ENCODE measurements around the gene AP2B1. TPM values are rescaled to one million over a fixed set of nuclear protein-coding genes. Genes with fewer than 3 reads are reported as not detected.

The AP2B1 gene
- total and polyA plus RNA-seq, 5 donors, result 39.7 to 144 (median 132) TPM

- H3K9me3 ChIP-seq (ENCODE audit: control insufficient read depth, low read length), result no peaks in the 10 kb centered on the region
- H3K27me3 ChIP-seq (ENCODE audit: control insufficient read depth, insufficient read depth), result no peaks in the 10 kb centered on the region
- DNase-seq, result no peak
- intact Hi-C loops (cut with DNase I), result loop anchor here in 2 of 4 donors (10.0 kb wide), 2 partner anchors 76 to 426 kb away; no protein-coding TSS in a partner anchor
- no peaks in the 10 kb centered on the region for H3K4me1 ChIP-seq (ENCODE audit: control insufficient read depth, insufficient read depth, low read length)
- H3K4me3 ChIP-seq (ENCODE audit: low read length), result no peak overlapping the region
- no peak overlapping the region for H3K27ac ChIP-seq (ENCODE audit: low read length)
- ATAC-seq, result peak; percentile 40 to 45
- WGBS, result 15% methylated on average over 73 of the region's 73 CpGs
Measured at GRCh38 chr17:35740997-35741931, 154.1 kb downstream of the AP2B1 start.

GRCh38 chr17:35742496-35742895, 155.4 kb downstream of the AP2B1 start:
- intact Hi-C loops (cut with DNase I), result loop anchor here in 2 of 4 donors (10.0 kb wide), 2 partner anchors 78 to 428 kb away; no protein-coding TSS in a partner anchor
- DNase-seq, result no peak
- Histone ChIP-seq H3K27me3 (ENCODE audit: control insufficient read depth, insufficient read depth) (no peaks in the 10 kb centered on the region), H3K4me1 (ENCODE audit: control insufficient read depth, insufficient read depth, low read length) (no peaks in the 10 kb centered on the region), H3K27ac (ENCODE audit: low read length) (no peak overlapping the region), H3K9me3 (ENCODE audit: control insufficient read depth, low read length) (no peaks in the 10 kb centered on the region), H3K4me3 (ENCODE audit: low read length) (no peak overlapping the region)
- 74% methylated on average over 7 of the region's 7 CpGs for WGBS
- no peak for ATAC-seq

GRCh38 chr17:35742896-35743477, 155.9 kb downstream of the AP2B1 start:
- no peaks in the 10 kb centered on the region for H3K9me3 ChIP-seq (ENCODE audit: control insufficient read depth, low read length)
- no peak overlapping the region for H3K4me3 ChIP-seq (ENCODE audit: low read length)
- WGBS, result 70% methylated on average over 7 of the region's 7 CpGs
- ATAC-seq, result no peak
- no peaks in the 10 kb centered on the region for H3K27me3 ChIP-seq (ENCODE audit: control insufficient read depth, insufficient read depth)
- H3K4me1 ChIP-seq (ENCODE audit: control insufficient read depth, insufficient read depth, low read length), result no peaks in the 10 kb centered on the region
- no peak for DNase-seq
- intact Hi-C loops (cut with DNase I), result loop anchor here in 2 of 4 donors (10.0 kb wide), 2 partner anchors 78 to 428 kb away; no protein-coding TSS in a partner anchor
- H3K27ac ChIP-seq (ENCODE audit: low read length), result no peak overlapping the region

- no peaks in the 10 kb centered on the region for H3K27me3 ChIP-seq (ENCODE audit: control insufficient read depth, insufficient read depth)
Measured at GRCh38 chr17:35743626-35744328, 156.7 kb downstream of the AP2B1 start.

GRCh38 chr17:35744830-35745229, 157.7 kb downstream of the AP2B1 start:
- no peak overlapping the region for H3K27ac ChIP-seq (ENCODE audit: low read length)
- no peaks in the 10 kb centered on the region for H3K27me3 ChIP-seq (ENCODE audit: control insufficient read depth, insufficient read depth)
- ATAC-seq (no peak), DNase-seq (no peak)
- H3K4me3 ChIP-seq (ENCODE audit: low read length), result no peak overlapping the region
- no peaks in the 10 kb centered on the region for H3K9me3 ChIP-seq (ENCODE audit: control insufficient read depth, low read length)
- WGBS, result 78% methylated on average over 8 of the region's 8 CpGs
- no peaks in the 10 kb centered on the region for H3K4me1 ChIP-seq (ENCODE audit: control insufficient read depth, insufficient read depth, low read length)
- intact Hi-C loops (cut with DNase I), result loop anchor here (5.0 to 10.0 kb wide), 5 partner anchors 80 to 430 kb away; no protein-coding TSS in a partner anchor

More at GRCh38 chr17:35743626-35744328, 156.7 kb downstream of the AP2B1 start:
- Histone ChIP-seq H3K4me3 (ENCODE audit: low read length) (no peak overlapping the region), H3K4me1 (ENCODE audit: control insufficient read depth, insufficient read depth, low read length) (no peaks in the 10 kb centered on the region), H3K27ac (ENCODE audit: low read length) (no peak overlapping the region), H3K9me3 (ENCODE audit: control insufficient read depth, low read length) (no peaks in the 10 kb centered on the region)
- ATAC-seq (no peak), DNase-seq (peak in 1 of 3 donors; percentile 74)
- intact Hi-C loops (cut with DNase I), result loop anchor here in 2 of 4 donors (10.0 kb wide), 2 partner anchors 79 to 429 kb away; no protein-coding TSS in a partner anchor
- 39% methylated on average over 7 of the region's 7 CpGs for WGBS

GRCh38 chr17:35745246-35745645, 158.1 kb downstream of the AP2B1 start:
- ATAC-seq (no peak), DNase-seq (no peak)
- peaks cover 1% of the 10 kb centered on the region for H3K4me1 ChIP-seq (ENCODE audit: control insufficient read depth, insufficient read depth, low read length)
- H3K4me3 ChIP-seq (ENCODE audit: low read length), result no peak overlapping the region
- H3K27ac ChIP-seq (ENCODE audit: low read length), result no peak overlapping the region
- WGBS, result 83% methylated on average over 7 of the region's 7 CpGs
- no peaks in the 10 kb centered on the region for H3K9me3 ChIP-seq (ENCODE audit: control insufficient read depth, low read length)
- no peaks in the 10 kb centered on the region for H3K27me3 ChIP-seq (ENCODE audit: control insufficient read depth, insufficient read depth)
- intact Hi-C loops (cut with DNase I), result loop anchor here (5.0 to 10.0 kb wide), 5 partner anchors 80 to 430 kb away; no protein-coding TSS in a partner anchor

GRCh38 chr17:35745749-35746320, 158.7 kb downstream of the AP2B1 start:
- WGBS, result 84% methylated on average over 15 of the region's 15 CpGs
- Histone ChIP-seq H3K4me1 (ENCODE audit: control insufficient read depth, insufficient read depth, low read length) (peaks cover 1% of the 10 kb centered on the region), H3K27ac (ENCODE audit: low read length) (no peak overlapping the region), H3K27me3 (ENCODE audit: control insufficient read depth, insufficient read depth) (no peaks in the 10 kb centered on the region), H3K4me3 (ENCODE audit: low read length) (no peak overlapping the region), H3K9me3 (ENCODE audit: control insufficient read depth, low read length) (no peaks in the 10 kb centered on the region)
- DNase-seq, result no peak
- ATAC-seq, result no peak
- intact Hi-C loops (cut with DNase I), result loop anchor here (2.0 to 10.0 kb wide), 6 partner anchors 81 to 431 kb away; no protein-coding TSS in a partner anchor

GRCh38 chr17:35747540-35748017, 160.5 kb downstream of the AP2B1 start:
- H3K4me3 ChIP-seq (ENCODE audit: low read length), result no peak overlapping the region
- H3K27me3 ChIP-seq (ENCODE audit: control insufficient read depth, insufficient read depth), result no peaks in the 10 kb centered on the region
- intact Hi-C loops (cut with DNase I), result loop anchor here (2.0 to 10.0 kb wide), 6 partner anchors 83 to 433 kb away; no protein-coding TSS in a partner anchor
- no peak overlapping the region for H3K27ac ChIP-seq (ENCODE audit: low read length)
- ATAC-seq (peak; percentile 69 to 73), DNase-seq (peak; percentile 74 to 91 (median 84))
- H3K4me1 ChIP-seq (ENCODE audit: control insufficient read depth, insufficient read depth, low read length), result peaks cover 1% of the 10 kb centered on the region
- H3K9me3 ChIP-seq (ENCODE audit: control insufficient read depth, low read length), result no peaks in the 10 kb centered on the region
- 26% methylated on average over 12 of the region's 12 CpGs for WGBS

GRCh38 chr17:35748341-35748841, 161.3 kb downstream of the AP2B1 start:
- DNase-seq, result peak in 2 of 3 donors; percentile 39 to 66
- Histone ChIP-seq H3K9me3 (ENCODE audit: control insufficient read depth, low read length) (no peaks in the 10 kb centered on the region), H3K27me3 (ENCODE audit: control insufficient read depth, insufficient read depth) (no peaks in the 10 kb centered on the region), H3K4me3 (ENCODE audit: low read length) (no peak overlapping the region), H3K4me1 (ENCODE audit: control insufficient read depth, insufficient read depth, low read length) (peaks cover 1% of the 10 kb centered on the region), H3K27ac (ENCODE audit: low read length) (no peak overlapping the region)
- peak in 1 of 2 donors; percentile 9 for ATAC-seq
- WGBS, result 19% methylated on average over 4 of the region's 4 CpGs
- intact Hi-C loops (cut with DNase I), result loop anchor here (5.0 to 10.0 kb wide), 5 partner anchors 84 to 434 kb away; no protein-coding TSS in a partner anchor

GRCh38 chr17:35748979-35749378, 161.9 kb downstream of the AP2B1 start:
- Histone ChIP-seq H3K4me3 (ENCODE audit: low read length) (no peak overlapping the region), H3K4me1 (ENCODE audit: control insufficient read depth, insufficient read depth, low read length) (peaks cover 1% of the 10 kb centered on the region), H3K9me3 (ENCODE audit: control insufficient read depth, low read length) (no peaks in the 10 kb centered on the region), H3K27ac (ENCODE audit: low read length) (no peak overlapping the region), H3K27me3 (ENCODE audit: control insufficient read depth, insufficient read depth) (no peaks in the 10 kb centered on the region)
- WGBS, result 81% methylated on average over 6 of the region's 6 CpGs
- ATAC-seq (no peak), DNase-seq (peak in 1 of 3 donors; percentile 26)
- intact Hi-C loops (cut with DNase I), result loop anchor here (5.0 to 10.0 kb wide), 5 partner anchors 84 to 434 kb away; no protein-coding TSS in a partner anchor

Measured in right cardiac atrium (tissue), 5 donors.